ENCODE results near the gene COX19.
A peak's percentile ranks its signal among the peaks of the same experiment; 100 is the strongest.
"Not testable (repeated sequence)": the region's sequence is repeated elsewhere in the genome, so short reads cannot be mapped to it uniquely, and the experiment has no call there.

Gene COX19

GRCh38 chr7:1012004-1012715 is 36.8 kb upstream of the COX19 start:
- Histone ChIP-seq H3K9me3 (no peaks in the 10 kb centered on the region), H3K4me2 (peak overlapping the region; percentile 92), H3K27me3 (no peaks in the 10 kb centered on the region), H3K4me1 (peaks cover 88% of the 10 kb centered on the region), H3K9ac (peak overlapping the region; percentile 51), H4K20me1 (peaks cover 67% of the 10 kb centered on the region), H3K27ac (peak overlapping the region; percentile 74), H3K36me3 (peaks cover 30% of the 10 kb centered on the region), H3K4me3 (peak overlapping the region; percentile 42)
- TF ChIP-seq Cebpa-rat (IDR thresholded peaks at IDR 0.05), result no peak

GRCh38 chr7:1011297-1012003 is 36.1 kb upstream of the COX19 start:
- H3K4me1 ChIP-seq, result peaks cover 93% of the 10 kb centered on the region
- peaks cover 63% of the 10 kb centered on the region for H4K20me1 ChIP-seq
- TF ChIP-seq Cebpa-rat (IDR thresholded peaks at IDR 0.05), result no peak
- H3K4me3 ChIP-seq, result peak overlapping the region; percentile 42
- peak overlapping the region; percentile 51 for H3K9ac ChIP-seq
- peaks cover 33% of the 10 kb centered on the region for H3K36me3 ChIP-seq
- H3K27me3 ChIP-seq, result no peaks in the 10 kb centered on the region
- H3K9me3 ChIP-seq, result no peaks in the 10 kb centered on the region
- H3K27ac ChIP-seq, result peak overlapping the region; percentile 74
- H3K4me2 ChIP-seq, result peak overlapping the region; percentile 92

GRCh38 chr7:1010226-1010625 is 34.9 kb upstream of the COX19 start:
- H4K20me1 ChIP-seq, result peaks cover 57% of the 10 kb centered on the region
- H3K4me3 ChIP-seq, result no peak overlapping the region
- H3K27me3 ChIP-seq, result no peaks in the 10 kb centered on the region
- H3K4me1 ChIP-seq, result peaks cover 100% of the 10 kb centered on the region
- H3K27ac ChIP-seq, result peak overlapping the region; percentile 62
- H3K9me3 ChIP-seq, result no peaks in the 10 kb centered on the region
- peak overlapping the region; percentile 48 for H3K4me2 ChIP-seq
- H3K9ac ChIP-seq, result peak overlapping the region; percentile 32
- no peak for TF ChIP-seq Cebpa-rat (IDR thresholded peaks at IDR 0.05)
- H3K36me3 ChIP-seq, result peaks cover 46% of the 10 kb centered on the region

GRCh38 chr7:1009747-1010146 is 34.4 kb upstream of the COX19 start:
- Histone ChIP-seq H3K4me2 (peak overlapping the region; percentile 48), H3K27ac (peak overlapping the region; percentile 62), H3K4me3 (no peak overlapping the region), H3K36me3 (peaks cover 46% of the 10 kb centered on the region), H3K27me3 (no peaks in the 10 kb centered on the region), H3K4me1 (peaks cover 100% of the 10 kb centered on the region), H3K9me3 (no peaks in the 10 kb centered on the region), H4K20me1 (peaks cover 52% of the 10 kb centered on the region), H3K9ac (peak overlapping the region; percentile 32; the same call in 1 of the 2 replicates)
- no peak for TF ChIP-seq Cebpa-rat (IDR thresholded peaks at IDR 0.05)

- Histone ChIP-seq H3K36me3 (peaks cover 46% of the 10 kb centered on the region), H3K4me1 (peaks cover 100% of the 10 kb centered on the region), H3K4me2 (peak overlapping the region; percentile 17; the same call in 1 of the 2 replicates), H4K20me1 (peaks cover 43% of the 10 kb centered on the region), H3K27ac (peak overlapping the region; percentile 62; the same call in 1 of the 2 replicates), H3K27me3 (no peaks in the 10 kb centered on the region), H3K9ac (no peak overlapping the region), H3K4me3 (no peak overlapping the region), H3K9me3 (no peaks in the 10 kb centered on the region)
- TF ChIP-seq Cebpa-rat (IDR thresholded peaks at IDR 0.05), result no peak
Measured at GRCh38 chr7:1008733-1009363, 33.5 kb upstream of the COX19 start.

- Histone ChIP-seq H3K4me3 (no peak overlapping the region), H3K4me2 (peak overlapping the region; percentile 17; the same call in 1 of the 2 replicates), H3K4me1 (peaks cover 93% of the 10 kb centered on the region), H3K27ac (peak overlapping the region; percentile 66), H3K9ac (peak overlapping the region; percentile 38; the same call in 1 of the 2 replicates), H3K36me3 (peaks cover 46% of the 10 kb centered on the region), H4K20me1 (peaks cover 34% of the 10 kb centered on the region), H3K27me3 (no peaks in the 10 kb centered on the region), H3K9me3 (no peaks in the 10 kb centered on the region)
- TF ChIP-seq Cebpa-rat (IDR thresholded peaks at IDR 0.05), result no peak
Measured at GRCh38 chr7:1007901-1008300, 32.6 kb upstream of the COX19 start.

GRCh38 chr7:1005303-1005702 is 30.0 kb upstream of the COX19 start:
- TF ChIP-seq Cebpa-rat (IDR thresholded peaks at IDR 0.05), result no peak
- H3K27ac ChIP-seq, result peak overlapping the region; percentile 93
- peaks cover 12% of the 10 kb centered on the region for H4K20me1 ChIP-seq
- H3K4me3 ChIP-seq, result no peak overlapping the region
- H3K36me3 ChIP-seq, result peaks cover 46% of the 10 kb centered on the region
- H3K27me3 ChIP-seq, result no peaks in the 10 kb centered on the region
- H3K4me1 ChIP-seq, result peaks cover 78% of the 10 kb centered on the region
- H3K9ac ChIP-seq, result no peak overlapping the region
- H3K9me3 ChIP-seq, result no peaks in the 10 kb centered on the region
- H3K4me2 ChIP-seq, result peak overlapping the region; percentile 84

- Histone ChIP-seq H3K4me3 (peak overlapping the region; percentile 45), H3K4me2 (peak overlapping the region; percentile 84), H3K9me3 (no peaks in the 10 kb centered on the region), H4K20me1 (peaks cover 1% of the 10 kb centered on the region), H3K27ac (peak overlapping the region; percentile 93), H3K9ac (peak overlapping the region; percentile 69), H3K27me3 (no peaks in the 10 kb centered on the region), H3K36me3 (peaks cover 38% of the 10 kb centered on the region), H3K4me1 (peaks cover 78% of the 10 kb centered on the region)
- no peak for TF ChIP-seq Cebpa-rat (IDR thresholded peaks at IDR 0.05)
Measured at GRCh38 chr7:1004018-1004852, 28.9 kb upstream of the COX19 start.

GRCh38 chr7:1002445-1002844 is 27.1 kb upstream of the COX19 start:
- H4K20me1 ChIP-seq, H3K9me3 ChIP-seq, H3K4me3 ChIP-seq, H3K9ac ChIP-seq, H3K27me3 ChIP-seq: not testable (repeated sequence)
- Histone ChIP-seq H3K4me2 (peak overlapping the region; percentile 95), H3K36me3 (peaks cover 24% of the 10 kb centered on the region), H3K27ac (0 out of 2 replicates have a peak overlapping the region, but pooled peaks have one; percentile 13), H3K4me1 (peaks cover 78% of the 10 kb centered on the region)

- H3K27me3 ChIP-seq, H3K4me3 ChIP-seq, H4K20me1 ChIP-seq, H3K9ac ChIP-seq, H3K9me3 ChIP-seq: not testable (repeated sequence)
- 0 out of 2 replicates have a peak overlapping the region, but pooled peaks have one; percentile 13 for H3K27ac ChIP-seq
- H3K4me2 ChIP-seq, result peak overlapping the region; percentile 95
- H3K36me3 ChIP-seq, result peaks cover 22% of the 10 kb centered on the region
- peaks cover 78% of the 10 kb centered on the region for H3K4me1 ChIP-seq
Measured at GRCh38 chr7:1002026-1002425, 26.7 kb upstream of the COX19 start.

- Histone ChIP-seq H3K9ac (peak overlapping the region; percentile 71), H3K4me2 (peak overlapping the region; percentile 95), H3K27ac (peak overlapping the region; percentile 74), H3K4me3 (peak overlapping the region; percentile 57), H3K4me1 (peaks cover 78% of the 10 kb centered on the region), H3K36me3 (peaks cover 21% of the 10 kb centered on the region; the same call in 1 of the 2 replicates)
- not testable (repeated sequence) for H4K20me1 ChIP-seq, H3K27me3 ChIP-seq, H3K9me3 ChIP-seq
Measured at GRCh38 chr7:1001069-1001770, 25.9 kb upstream of the COX19 start.

Data from BLaER1 (cell line).